GM23338 (cell line): ENCODE measurements around the gene GAS2L3. TPM values are rescaled to one million over a fixed set of nuclear protein-coding genes. Genes with fewer than 3 reads are reported as not detected.

ENCODE experiments used
- ATAC-seq: fragments of 200-7000 bp; cut with Tn5 transposase; 3 replicates; pipeline ENCODE4 v1.9.1; 2020
- DNase-seq: peaks from one replicate; pipeline ENCODE4 v3.0.0-alpha.2; 2015; ENCODE audit warnings: low spot score
- H2AFZ ChIP-seq: fragments of 200-600 bp; sonication (generic); 2 replicates; pipeline ENCODE4 v1.8.0; 2016; ENCODE audit warnings: antibody characterized with exemption, mild to moderate bottlenecking, moderate library complexity
- H3F3A ChIP-seq: fragments of 200-600 bp; sonication (generic); replicated peaks from 2 replicates; pipeline ENCODE4 v1.8.0; 2017; ENCODE audit warnings: antibody characterized with exemption, mixed run types, low read depth
- H3K27ac ChIP-seq: fragments of 200-600 bp; sonication (generic); 2 replicates; pipeline ENCODE4 v1.6.1; 2016; ENCODE audit warnings: low read depth
- H3K27me3 ChIP-seq: fragments of 200-600 bp; sonication (generic); 2 replicates; pipeline ENCODE4 v1.8.0; 2016; ENCODE audit warnings: mild to moderate bottlenecking, mixed run types, moderate library complexity; ENCODE audit not compliant: insufficient read depth
- H3K36me3 ChIP-seq: fragments of 200-600 bp; sonication (generic); 2 replicates; pipeline ENCODE4 v1.8.0; 2016; ENCODE audit warnings: mild to moderate bottlenecking; ENCODE audit not compliant: insufficient read depth
- H3K4me1 ChIP-seq: fragments of 200-600 bp; sonication (generic); 2 replicates; pipeline ENCODE4 v1.8.0; 2016; ENCODE audit warnings: mild to moderate bottlenecking, moderate library complexity; ENCODE audit not compliant: insufficient read depth
- H3K4me2 ChIP-seq: fragments of 200-600 bp; sonication (generic); 2 replicates; pipeline ENCODE4 v1.7.1; 2017; ENCODE audit warnings: mixed run types
- H3K4me3 ChIP-seq: fragments of 200-600 bp; sonication (generic); 2 replicates; pipeline ENCODE4 v1.6.1; 2016; ENCODE audit warnings: mixed run types
- H3K79me2 ChIP-seq: fragments of 200-600 bp; sonication (generic); replicated peaks from 2 replicates; pipeline ENCODE4 v1.8.0; 2017; ENCODE audit warnings: mild to moderate bottlenecking; ENCODE audit not compliant: insufficient read depth
- H3K9me2 ChIP-seq: fragments of 200-600 bp; sonication (generic); 2 replicates; pipeline ENCODE4 v1.8.0; 2017; ENCODE audit not compliant: insufficient read depth
- H4K20me1 ChIP-seq: fragments of 200-600 bp; sonication (generic); replicated peaks from 2 replicates; pipeline ENCODE4 v1.8.0; 2017; ENCODE audit warnings: mild to moderate bottlenecking; ENCODE audit not compliant: insufficient read depth
- H3K27ac Mint-ChIP-seq: 2 replicates; pipeline ENCODE4 v1.8.0; 2020; ENCODE audit warnings: inconsistent platforms, mild to moderate bottlenecking, moderate library complexity, mixed read lengths
- H3K27me3 Mint-ChIP-seq: 3 replicates; pipeline ENCODE4 v1.8.0; 2022; ENCODE audit warnings: low read depth, mild to moderate bottlenecking, moderate library complexity, mixed read lengths, inconsistent platforms; ENCODE audit not compliant: insufficient read depth, poor library complexity
- H3K36me3 Mint-ChIP-seq: 3 replicates; pipeline ENCODE4 v1.8.0; 2021; ENCODE audit warnings: low read depth, mild to moderate bottlenecking, inconsistent platforms, moderate library complexity, mixed read lengths
- H3K4me1 Mint-ChIP-seq: 3 replicates; pipeline ENCODE4 v1.8.0; 2020; ENCODE audit warnings: mild to moderate bottlenecking, inconsistent platforms, mixed read lengths
- H3K4me3 Mint-ChIP-seq: 3 replicates; pipeline ENCODE4 v1.8.0; 2021; ENCODE audit warnings: moderate library complexity, mild to moderate bottlenecking, inconsistent platforms, mixed read lengths
- H3K9me3 Mint-ChIP-seq: 3 replicates; pipeline ENCODE4 v1.8.0; 2020; ENCODE audit warnings: moderate library complexity, mild to moderate bottlenecking, inconsistent platforms, mixed read lengths
- EZH2 ChIP-seq: fragments of 200-600 bp; sonication (generic); IDR thresholded peaks from one replicate; pipeline ENCODE4 v1.8.0; 2017; ENCODE audit warnings: antibody characterized with exemption, mild to moderate bottlenecking, low read depth; ENCODE audit not compliant: unreplicated experiment
- EZH2phosphoT487 ChIP-seq: fragments of 200-600 bp; sonication (generic); IDR thresholded peaks from one replicate; pipeline ENCODE4 v1.8.1; 2018; ENCODE audit warnings: antibody characterized with exemption; ENCODE audit not compliant: unreplicated experiment
- NANOG ChIP-seq: IDR thresholded peaks from 2 replicates; pipeline ENCODE4 v1.6.1; 2016; ENCODE audit warnings: antibody characterized with exemption, borderline replicate concordance
- POLR2AphosphoS5 ChIP-seq: IDR thresholded peaks from 2 replicates; pipeline ENCODE4 v1.6.1; 2016; ENCODE audit warnings: antibody characterized with exemption, low read depth
- ZNF114 ChIP-seq: fragments of 250-450 bp; sonication (Bioruptor Pico); IDR thresholded peaks from 2 replicates; pipeline ENCODE4 v1.5.0; 2020; ENCODE audit warnings: mild to moderate bottlenecking, moderate library complexity
- ZNF331 ChIP-seq: fragments of 250-450 bp; sonication (Bioruptor Pico); IDR thresholded peaks from 2 replicates; pipeline ENCODE4 v1.5.0; 2020; ENCODE audit warnings: low read depth, mild to moderate bottlenecking, moderate library complexity
- polyA plus RNA-seq: library from polyadenylated mRNA; unstranded; fragments of >200 nt; fragmentation: Nextera tagmentation; extraction: Ambion mirVana; gene quantifications from 2 replicates; pipeline ENCODE4 v1.2.1, GENCODE V29; 2016
- total RNA-seq: library from RNA; depleted of rRNA; stranded (reverse); fragments of >200 nt; shearing (Covaris generic); gene quantifications from 2 replicates; pipeline ENCODE4 v1.2.3, GENCODE V29; 2014
- TF ChIP-seq, protein P1 (sequence below): fragments of 250-450 bp; sonication (Bioruptor Pico); IDR thresholded peaks from 2 replicates; pipeline ENCODE4 v1.5.0; 2020; ENCODE audit warnings: mild to moderate bottlenecking, moderate library complexity
- TF ChIP-seq, protein P2 (sequence below): IDR thresholded peaks from 2 replicates; pipeline ENCODE4 v1.6.1; 2016; ENCODE audit warnings: antibody characterized with exemption

Gene GAS2L3
- total and polyA plus RNA-seq, 2 experiments from 2014 or later: 9.7 to 22.3 TPM

DNA sequence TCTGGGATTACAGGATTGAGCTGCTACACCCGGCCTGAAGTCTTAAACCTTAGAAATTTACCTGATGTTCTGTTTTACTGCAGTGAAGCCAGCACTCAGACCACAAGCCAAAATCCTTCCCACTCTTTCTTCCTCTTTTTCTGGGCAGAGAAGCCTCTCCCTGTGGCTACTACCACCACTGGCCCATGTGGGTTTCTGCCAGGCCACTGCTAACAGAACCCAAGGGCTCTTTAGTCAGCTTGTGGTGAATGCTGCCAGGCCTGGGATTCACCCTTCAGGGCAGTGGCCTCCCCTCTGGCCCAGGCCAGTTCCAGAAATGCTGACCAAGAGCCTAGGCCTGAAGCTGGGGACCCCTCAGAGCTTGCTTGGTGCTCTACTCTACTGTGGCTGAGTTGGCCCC is 35.3 kb downstream of the GAS2L3 start:
- no peaks in the 10 kb centered on the region for H3K4me1 Mint-ChIP-seq
- Histone ChIP-seq H3K79me2 (no peaks in the 10 kb centered on the region), H2AFZ (no peak overlapping the region), H3K4me2 (no peak overlapping the region), H3K27me3 (no peaks in the 10 kb centered on the region), H3K9me2 (no peaks in the 10 kb centered on the region), H4K20me1 (no peaks in the 10 kb centered on the region), H3F3A (no peaks in the 10 kb centered on the region), H3K4me3 (no peak overlapping the region), H3K27ac (no peak overlapping the region), H3K36me3 (no peaks in the 10 kb centered on the region), H3K4me1 (no peaks in the 10 kb centered on the region)
- TF ChIP-seq POLR2AphosphoS5 (no peak), EZH2 (no peak), NANOG (no peak)
- no peaks in the 10 kb centered on the region for H3K9me3 Mint-ChIP-seq
- ATAC-seq (no peak), DNase-seq (no peak)
- H3K4me3 Mint-ChIP-seq: no peak overlapping the region
- H3K36me3 Mint-ChIP-seq: peaks cover 12% of the 10 kb centered on the region; the same call in 1 of the 3 replicates
- no peaks in the 10 kb centered on the region for H3K27me3 Mint-ChIP-seq
- no peak overlapping the region for H3K27ac Mint-ChIP-seq

DNA sequence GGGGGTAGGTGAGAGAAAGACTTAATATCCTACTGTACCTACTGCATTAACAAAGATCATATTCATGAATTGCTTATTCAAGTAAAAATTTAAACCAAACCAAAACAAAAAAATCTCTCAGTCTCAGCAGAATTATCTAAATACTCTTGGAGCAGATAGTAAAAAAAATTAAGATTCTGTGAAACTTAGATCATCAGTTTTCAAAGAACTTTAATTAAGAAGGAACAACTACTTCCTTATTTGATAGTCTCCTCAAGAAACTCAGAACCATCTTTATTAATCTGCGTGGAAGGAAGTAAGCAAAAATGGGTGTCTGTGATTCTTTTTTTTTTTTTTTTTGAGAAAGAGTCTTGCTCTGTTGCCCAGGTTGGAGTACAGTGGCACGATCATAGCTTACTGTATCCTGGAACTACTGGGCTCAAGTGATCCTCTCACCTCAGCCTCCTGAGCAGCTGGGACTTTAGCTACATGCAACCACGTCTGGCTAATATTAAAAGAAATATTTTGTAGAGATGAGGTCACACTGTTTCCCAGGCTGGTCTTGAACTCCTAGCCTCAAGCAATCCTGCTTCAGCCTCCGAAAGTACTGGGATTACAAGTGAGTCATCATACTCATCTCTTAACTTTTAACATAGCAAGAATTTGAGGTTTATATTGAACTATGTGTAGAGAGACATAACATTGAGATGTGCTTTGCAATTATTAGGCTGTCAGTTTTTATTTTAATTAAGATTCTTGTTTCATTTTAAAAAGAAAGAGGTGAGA is 37.4 kb downstream of the GAS2L3 start:
- Histone ChIP-seq H3K9me2 (no peaks in the 10 kb centered on the region), H3K36me3 (no peaks in the 10 kb centered on the region), H3K27ac (no peak overlapping the region), H3K4me1 (no peaks in the 10 kb centered on the region), H3K79me2 (no peaks in the 10 kb centered on the region), H3K4me3 (no peak overlapping the region), H3F3A (no peaks in the 10 kb centered on the region), H2AFZ (no peak overlapping the region), H3K4me2 (no peak overlapping the region), H4K20me1 (no peaks in the 10 kb centered on the region), H3K27me3 (no peaks in the 10 kb centered on the region)
- DNase-seq (no peak), ATAC-seq (no peak)
- Mint-ChIP-seq H3K4me3 (no peak overlapping the region), H3K36me3 (peaks cover 12% of the 10 kb centered on the region; the same call in 1 of the 3 replicates), H3K4me1 (no peaks in the 10 kb centered on the region), H3K27me3 (no peaks in the 10 kb centered on the region), H3K27ac (no peak overlapping the region), H3K9me3 (no peaks in the 10 kb centered on the region)
- TF ChIP-seq, protein P1, sequence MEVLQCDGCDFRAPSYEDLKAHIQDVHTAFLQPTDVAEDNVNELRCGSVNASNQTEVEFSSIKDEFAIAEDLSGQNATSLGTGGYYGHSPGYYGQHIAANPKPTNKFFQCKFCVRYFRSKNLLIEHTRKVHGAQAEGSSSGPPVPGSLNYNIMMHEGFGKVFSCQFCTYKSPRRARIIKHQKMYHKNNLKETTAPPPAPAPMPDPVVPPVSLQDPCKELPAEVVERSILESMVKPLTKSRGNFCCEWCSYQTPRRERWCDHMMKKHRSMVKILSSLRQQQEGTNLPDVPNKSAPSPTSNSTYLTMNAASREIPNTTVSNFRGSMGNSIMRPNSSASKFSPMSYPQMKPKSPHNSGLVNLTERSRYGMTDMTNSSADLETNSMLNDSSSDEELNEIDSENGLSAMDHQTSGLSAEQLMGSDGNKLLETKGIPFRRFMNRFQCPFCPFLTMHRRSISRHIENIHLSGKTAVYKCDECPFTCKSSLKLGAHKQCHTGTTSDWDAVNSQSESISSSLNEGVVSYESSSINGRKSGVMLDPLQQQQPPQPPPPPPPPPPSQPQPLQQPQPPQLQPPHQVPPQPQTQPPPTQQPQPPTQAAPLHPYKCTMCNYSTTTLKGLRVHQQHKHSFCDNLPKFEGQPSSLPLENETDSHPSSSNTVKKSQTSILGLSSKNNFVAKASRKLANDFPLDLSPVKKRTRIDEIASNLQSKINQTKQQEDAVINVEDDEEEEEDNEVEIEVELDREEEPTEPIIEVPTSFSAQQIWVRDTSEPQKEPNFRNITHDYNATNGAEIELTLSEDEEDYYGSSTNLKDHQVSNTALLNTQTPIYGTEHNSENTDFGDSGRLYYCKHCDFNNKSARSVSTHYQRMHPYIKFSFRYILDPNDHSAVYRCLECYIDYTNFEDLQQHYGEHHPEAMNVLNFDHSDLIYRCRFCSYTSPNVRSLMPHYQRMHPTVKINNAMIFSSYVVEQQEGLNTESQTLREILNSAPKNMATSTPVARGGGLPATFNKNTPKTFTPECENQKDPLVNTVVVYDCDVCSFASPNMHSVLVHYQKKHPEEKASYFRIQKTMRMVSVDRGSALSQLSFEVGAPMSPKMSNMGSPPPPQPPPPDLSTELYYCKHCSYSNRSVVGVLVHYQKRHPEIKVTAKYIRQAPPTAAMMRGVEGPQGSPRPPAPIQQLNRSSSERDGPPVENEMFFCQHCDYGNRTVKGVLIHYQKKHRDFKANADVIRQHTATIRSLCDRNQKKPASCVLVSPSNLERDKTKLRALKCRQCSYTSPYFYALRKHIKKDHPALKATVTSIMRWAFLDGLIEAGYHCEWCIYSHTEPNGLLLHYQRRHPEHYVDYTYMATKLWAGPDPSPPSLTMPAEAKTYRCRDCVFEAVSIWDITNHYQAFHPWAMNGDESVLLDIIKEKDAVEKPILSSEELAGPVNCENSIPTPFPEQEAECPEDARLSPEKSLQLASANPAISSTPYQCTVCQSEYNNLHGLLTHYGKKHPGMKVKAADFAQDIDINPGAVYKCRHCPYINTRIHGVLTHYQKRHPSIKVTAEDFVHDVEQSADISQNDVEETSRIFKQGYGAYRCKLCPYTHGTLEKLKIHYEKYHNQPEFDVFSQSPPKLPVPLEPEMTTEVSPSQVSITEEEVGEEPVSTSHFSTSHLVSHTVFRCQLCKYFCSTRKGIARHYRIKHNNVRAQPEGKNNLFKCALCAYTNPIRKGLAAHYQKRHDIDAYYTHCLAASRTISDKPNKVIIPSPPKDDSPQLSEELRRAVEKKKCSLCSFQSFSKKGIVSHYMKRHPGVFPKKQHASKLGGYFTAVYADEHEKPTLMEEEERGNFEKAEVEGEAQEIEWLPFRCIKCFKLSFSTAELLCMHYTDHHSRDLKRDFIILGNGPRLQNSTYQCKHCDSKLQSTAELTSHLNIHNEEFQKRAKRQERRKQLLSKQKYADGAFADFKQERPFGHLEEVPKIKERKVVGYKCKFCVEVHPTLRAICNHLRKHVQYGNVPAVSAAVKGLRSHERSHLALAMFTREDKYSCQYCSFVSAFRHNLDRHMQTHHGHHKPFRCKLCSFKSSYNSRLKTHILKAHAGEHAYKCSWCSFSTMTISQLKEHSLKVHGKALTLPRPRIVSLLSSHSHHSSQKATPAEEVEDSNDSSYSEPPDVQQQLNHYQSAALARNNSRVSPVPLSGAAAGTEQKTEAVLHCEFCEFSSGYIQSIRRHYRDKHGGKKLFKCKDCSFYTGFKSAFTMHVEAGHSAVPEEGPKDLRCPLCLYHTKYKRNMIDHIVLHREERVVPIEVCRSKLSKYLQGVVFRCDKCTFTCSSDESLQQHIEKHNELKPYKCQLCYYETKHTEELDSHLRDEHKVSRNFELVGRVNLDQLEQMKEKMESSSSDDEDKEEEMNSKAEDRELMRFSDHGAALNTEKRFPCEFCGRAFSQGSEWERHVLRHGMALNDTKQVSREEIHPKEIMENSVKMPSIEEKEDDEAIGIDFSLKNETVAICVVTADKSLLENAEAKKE (CRISPR knock-in tag): no peak
- TF ChIP-seq ZNF114 (no peak), NANOG (no peak), ZNF331 (CRISPR knock-in tag) (no peak), EZH2phosphoT487 (no peak), EZH2 (no peak)
- TF ChIP-seq, protein P2, sequence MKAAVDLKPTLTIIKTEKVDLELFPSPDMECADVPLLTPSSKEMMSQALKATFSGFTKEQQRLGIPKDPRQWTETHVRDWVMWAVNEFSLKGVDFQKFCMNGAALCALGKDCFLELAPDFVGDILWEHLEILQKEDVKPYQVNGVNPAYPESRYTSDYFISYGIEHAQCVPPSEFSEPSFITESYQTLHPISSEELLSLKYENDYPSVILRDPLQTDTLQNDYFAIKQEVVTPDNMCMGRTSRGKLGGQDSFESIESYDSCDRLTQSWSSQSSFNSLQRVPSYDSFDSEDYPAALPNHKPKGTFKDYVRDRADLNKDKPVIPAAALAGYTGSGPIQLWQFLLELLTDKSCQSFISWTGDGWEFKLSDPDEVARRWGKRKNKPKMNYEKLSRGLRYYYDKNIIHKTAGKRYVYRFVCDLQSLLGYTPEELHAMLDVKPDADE: no peak
